HepG2 (cell line): Measurements from ENCODE around the gene MAPK13. TPM values are rescaled to one million over a fixed set of nuclear protein-coding genes. Genes with fewer than 3 reads are reported as not detected.

Experiments used
- FOSL1 ChIP-seq: sonication (generic); formaldehyde crosslinking; IDR thresholded peaks from 2 replicates; pipeline ENCODE4 v1.9.0; 2021; ENCODE audit warnings: missing genetic modification reagents, borderline replicate concordance
- HNF1A ChIP-seq, 2 experiments: sonication (generic) in 1 of 2; formaldehyde crosslinking in 1 of 2; IDR thresholded peaks; 2 replicates each; pipeline versions ENCODE4 v1.4.0 to v1.6.1; 2016 to 2020; ENCODE audit warnings: borderline replicate concordance in 1 of 2, low read depth in 1 of 2, mild to moderate bottlenecking in 1 of 2, missing genetic modification reagents in 1 of 2
- MYC ChIP-seq: sonication (generic); formaldehyde crosslinking; IDR thresholded peaks from 2 replicates; pipeline ENCODE4 v1.9.0; 2021; ENCODE audit warnings: missing genetic modification reagents, borderline replicate concordance
- SIN3B ChIP-seq: fragments of 150-350 bp; IDR thresholded peaks from 2 replicates; pipeline ENCODE4 v1.6.1; 2014; ENCODE audit warnings: low read length
- ZBTB25 ChIP-seq: IDR thresholded peaks from 2 replicates; pipeline ENCODE4 v1.6.1; 2018; ENCODE audit warnings: missing genetic modification reagents
- ZNF615 ChIP-seq: sonication (generic); formaldehyde crosslinking; IDR thresholded peaks from 2 replicates; pipeline ENCODE4 v1.5.0; 2020; ENCODE audit warnings: mild to moderate bottlenecking, missing genetic modification reagents, borderline replicate concordance
- ZNF619 ChIP-seq: sonication (generic); formaldehyde crosslinking; IDR thresholded peaks from 2 replicates; pipeline ENCODE4 v1.4.0; 2020; ENCODE audit warnings: mild to moderate bottlenecking, missing genetic modification reagents
- ZNF720 ChIP-seq: sonication (generic); formaldehyde crosslinking; IDR thresholded peaks from 2 replicates; pipeline ENCODE4 v1.4.0; 2020; ENCODE audit warnings: missing genetic modification reagents
- polyA plus RNA-seq, 8 experiments: library from polyadenylated mRNA; depleted of rRNA in 3 of 8; stranded (reverse) in 7 of 8; unstranded in 1 of 8; fragments of >200 nt; fragmentation: Illumina TruSeq in 4 of 8; extraction: Trizol in 4 of 8; gene quantifications; 2 replicates each; pipeline versions ENCODE4 v1.2.1 to v1.2.3, GENCODE V29; 2011 to 2016; ENCODE audit warnings: low read depth in 4 of 8, missing spikeins in 1 of 8, mixed read lengths in 1 of 8; ENCODE audit not compliant: insufficient read depth in 1 of 8
- total RNA-seq, 5 experiments: library from RNA; depleted of rRNA; stranded (reverse); fragments of >200 nt; fragmentation: Illumina TruSeq; extraction: Trizol; gene quantifications; 2 replicates each; pipeline ENCODE4 v1.2.3, GENCODE V29; 2016; ENCODE audit warnings: low read depth in 1 of 5

Gene MAPK13
- total and polyA plus RNA-seq, 2 of the 13 experiments (the other 11 are each of a cell fraction or from before 2014, with no cell fraction given) = 12.7 to 43.4 TPM

- no peak for TF ChIP-seq ZBTB25 (CRISPR knock-in tag)
- no peak for TF ChIP-seq MYC
- no peak for TF ChIP-seq ZNF720 (CRISPR knock-in tag)
- TF ChIP-seq ZNF619 (CRISPR knock-in tag) = no peak
- TF ChIP-seq FOSL1 (CRISPR knock-in tag) = no peak
- TF ChIP-seq ZNF615 (CRISPR knock-in tag) = no peak
- TF ChIP-seq HNF1A (IDR thresholded peaks at IDR 0.05; ENCODE audit: low read depth) = no peak
- TF ChIP-seq HNF1A (CRISPR knock-in tag; IDR thresholded peaks at IDR 0.05; ENCODE audit: borderline replicate concordance) = no peak
- no peak for TF ChIP-seq SIN3B
These were observed 2.1 kb downstream of the MAPK13 start (continued) for GRCh38 chr6:36132246-36132895.
